Measurements from ENCODE around the gene PLAGL1.

The PLAGL1 gene

DNA sequence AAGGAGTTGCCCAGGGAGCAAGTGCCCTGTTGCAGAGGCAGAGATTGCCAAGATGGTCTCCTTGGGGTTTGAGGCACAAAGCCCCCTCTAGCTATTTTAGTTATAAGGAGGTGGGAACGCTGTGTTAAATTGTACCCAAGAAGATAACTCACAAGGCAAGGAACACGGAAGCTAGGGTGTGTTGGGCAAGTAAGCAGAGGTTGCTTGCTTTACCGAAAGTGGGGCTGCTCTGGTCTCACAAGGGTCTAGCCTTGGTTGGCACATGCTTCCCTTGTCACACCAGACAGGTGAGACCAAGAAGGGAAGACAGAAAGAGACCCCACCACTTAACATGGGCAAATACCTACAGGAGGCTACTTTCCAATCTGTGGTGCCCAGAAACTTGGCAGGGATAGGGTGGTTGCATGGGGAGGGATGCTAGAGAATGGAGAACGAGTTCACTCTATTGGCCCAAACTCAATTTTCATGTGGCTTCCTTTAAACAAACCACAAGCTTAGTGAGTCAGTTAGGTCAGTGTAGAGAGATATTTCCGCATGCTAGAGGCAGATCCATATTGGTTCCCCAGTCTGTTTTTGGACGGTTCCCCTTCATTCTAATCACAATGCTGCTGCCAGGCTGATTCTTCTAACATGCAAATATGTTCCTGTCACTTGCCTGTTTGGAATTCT, 42.4 kb downstream of the PLAGL1 start:
- DNase-seq (ENCODE audit: low read depth) = peak; percentile 29

- DNase-seq (ENCODE audit: low read depth) = no peak
Observed at GRCh38 chr6:143964674-143965081, 43.4 kb downstream of the PLAGL1 start.

DNA sequence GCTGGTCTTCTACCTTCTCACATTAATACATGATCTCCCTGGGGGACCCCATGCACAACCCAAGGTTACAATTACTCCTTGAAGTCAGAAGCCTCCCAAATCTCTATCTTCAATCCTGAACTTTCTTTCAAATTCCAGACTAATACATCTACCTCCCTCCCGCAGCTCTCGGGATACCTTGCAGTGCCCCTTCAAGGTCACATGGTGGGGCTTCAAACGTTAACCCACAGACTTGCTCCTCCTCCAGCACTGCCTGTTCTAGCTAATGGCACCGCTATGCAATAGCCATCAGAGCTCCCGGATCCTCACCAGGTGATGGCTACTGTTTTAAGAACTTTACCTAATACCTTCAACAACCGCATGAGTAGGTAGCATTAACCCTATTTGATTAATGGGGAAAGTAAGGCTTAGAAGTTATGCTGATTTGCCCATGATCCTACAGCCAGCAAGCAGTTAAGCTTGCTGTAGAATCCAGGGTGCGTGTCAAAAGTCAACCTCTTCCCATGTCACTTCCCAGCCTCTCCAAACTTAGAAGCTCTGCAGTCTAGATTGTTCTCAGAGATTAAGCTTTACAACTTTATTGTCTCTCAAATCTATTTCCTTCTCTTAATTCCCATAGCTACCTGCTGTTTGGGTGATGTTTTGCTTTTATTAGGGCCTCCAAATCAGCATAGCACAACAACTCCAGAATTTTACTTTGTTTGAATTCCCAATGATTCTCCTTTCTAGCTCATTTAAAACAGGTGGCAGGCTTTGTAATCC, 44.7 kb downstream of the PLAGL1 start:
- DNase-seq (ENCODE audit: low read depth) = no peak

GRCh38 chr6:143961886-143962878, 45.9 kb downstream of the PLAGL1 start:
- peak; percentile 31 for DNase-seq (ENCODE audit: low read depth)

- no peak for DNase-seq (ENCODE audit: low read depth)
Observed at GRCh38 chr6:143961066-143961465, 47.0 kb downstream of the PLAGL1 start.

- DNase-seq (ENCODE audit: low read depth) = no peak
Observed at GRCh38 chr6:143959927-143960326, 48.1 kb downstream of the PLAGL1 start.

GRCh38 chr6:143958839-143959399, 49.1 kb downstream of the PLAGL1 start:
- DNase-seq (ENCODE audit: low read depth) = no peak

DNA sequence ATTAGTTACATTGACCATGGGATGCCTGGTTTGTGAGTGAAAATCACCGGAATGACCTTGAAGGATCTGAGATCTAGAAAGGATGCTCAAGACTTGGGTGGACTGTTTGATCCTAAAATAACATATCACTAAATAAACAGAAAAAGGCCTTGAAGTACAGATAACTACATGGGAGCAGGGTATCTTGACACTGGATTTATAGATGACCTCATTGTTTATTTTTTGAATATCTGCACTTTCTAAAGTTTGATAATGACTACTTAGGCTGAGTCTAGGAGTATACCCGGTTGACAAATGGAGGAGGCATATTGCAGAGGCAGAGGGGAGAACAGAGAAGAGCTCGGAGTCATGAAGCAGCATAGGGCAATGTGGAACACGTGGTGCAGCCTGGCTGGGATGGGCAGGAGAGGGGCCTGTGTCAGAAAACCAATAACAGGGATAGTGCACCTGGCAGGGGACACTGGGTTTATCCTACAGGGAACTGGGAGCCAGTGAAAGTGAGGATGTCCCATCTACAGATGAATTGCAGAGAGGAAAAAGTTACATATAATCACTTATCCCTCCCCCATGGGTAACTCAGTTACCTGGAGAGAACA, 50.3 kb downstream of the PLAGL1 start:
- DNase-seq (ENCODE audit: low read depth) = no peak

GRCh38 chr6:143955971-143956370, 52.1 kb downstream of the PLAGL1 start:
- DNase-seq (ENCODE audit: low read depth) = peak; percentile 22

- DNase-seq (ENCODE audit: low read depth) = no peak
Observed at GRCh38 chr6:143953922-143954321, 54.1 kb downstream of the PLAGL1 start.

DNA sequence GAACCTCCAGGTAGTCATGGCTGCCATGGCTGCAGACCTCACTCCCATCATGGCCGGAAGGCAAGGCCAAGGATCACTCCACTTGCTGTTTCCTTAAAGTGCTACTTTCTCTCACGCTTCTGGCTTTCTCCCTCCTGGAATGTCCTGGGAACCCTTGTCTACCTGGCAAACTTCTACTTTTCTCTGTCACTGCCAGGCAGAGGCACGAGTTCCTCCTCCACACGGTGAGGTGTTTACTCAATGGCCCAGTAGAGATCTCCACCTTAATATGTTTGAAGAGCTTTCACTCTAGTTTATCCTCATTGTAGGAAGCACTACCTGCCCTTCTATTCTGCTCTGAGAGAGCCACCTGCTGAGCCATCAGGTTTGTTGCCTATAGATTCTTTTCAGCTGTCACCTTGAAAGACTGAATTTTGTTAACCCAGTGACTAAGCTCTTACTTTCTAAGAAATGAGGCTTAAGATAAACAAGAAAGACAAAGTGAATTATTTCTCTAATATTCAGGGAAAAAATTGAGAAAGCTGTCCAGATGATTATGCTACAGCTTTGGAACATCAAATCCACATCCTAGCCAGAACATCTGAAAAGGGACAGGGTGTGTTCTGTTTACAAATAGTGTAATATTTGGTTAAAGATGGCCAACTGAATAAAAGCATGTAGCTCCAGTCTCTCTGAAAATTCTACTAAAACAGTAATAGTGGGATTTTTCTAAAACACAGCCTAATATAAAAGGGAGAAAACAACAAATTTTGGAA, 54.9 kb downstream of the PLAGL1 start:
- DNase-seq (ENCODE audit: low read depth) = no peak

DNA sequence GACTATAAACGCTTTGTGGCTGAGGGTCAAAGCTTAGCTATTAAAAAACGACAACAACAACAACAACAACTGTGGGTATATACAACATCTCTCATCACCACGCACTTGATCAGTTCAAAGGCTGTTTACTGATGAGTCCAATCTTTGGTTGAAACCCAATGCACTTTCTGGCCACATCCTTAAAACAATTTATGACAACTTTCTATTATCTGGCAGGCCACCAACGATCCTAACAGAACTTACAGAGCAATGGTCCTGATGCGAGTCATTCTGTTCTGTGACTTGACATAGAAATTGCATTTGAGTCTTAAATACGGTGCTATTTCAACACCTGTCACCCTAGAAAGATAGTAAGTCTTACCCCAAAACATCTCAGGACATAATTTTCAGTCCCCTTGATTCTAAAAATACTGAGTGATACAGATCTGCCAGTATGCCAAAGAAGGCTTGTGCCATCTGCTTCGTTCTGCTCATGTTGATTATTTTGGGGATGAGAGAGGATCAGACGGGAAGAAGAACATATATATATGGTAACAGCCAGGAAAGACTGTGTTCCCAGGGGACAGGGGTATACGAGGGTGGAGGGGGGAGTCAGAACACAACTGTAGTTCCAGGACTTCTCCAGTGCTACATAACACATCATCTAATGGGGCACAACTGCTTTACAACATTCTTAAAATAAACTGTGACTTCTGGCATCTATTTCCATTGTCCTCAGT, 55.8 kb downstream of the PLAGL1 start:
- DNase-seq (ENCODE audit: low read depth) = no peak

- no peak for DNase-seq (ENCODE audit: low read depth)
Observed at GRCh38 chr6:143950875-143951274, 57.2 kb downstream of the PLAGL1 start.

DNA sequence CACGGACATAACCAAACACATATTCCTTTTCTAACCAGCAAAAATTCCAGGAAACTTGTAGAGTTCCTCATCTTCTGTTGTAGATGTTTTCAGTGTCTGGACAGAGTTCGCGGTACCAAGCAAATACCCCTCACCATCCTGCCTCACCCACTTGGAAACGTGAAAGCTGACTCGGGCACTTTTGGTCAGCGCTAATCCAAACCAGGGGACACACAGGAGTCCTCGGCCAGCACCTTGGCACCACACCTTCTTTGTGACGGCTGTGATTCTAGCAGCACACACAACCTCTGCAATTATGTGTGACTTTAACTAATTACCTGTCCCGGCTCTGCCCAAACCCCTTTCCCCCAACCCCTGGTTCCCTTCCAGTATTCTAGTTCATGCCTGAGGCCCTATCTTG, 58.1 kb downstream of the PLAGL1 start:
- no peak for DNase-seq (ENCODE audit: low read depth)

GRCh38 chr6:143949535-143949934, 58.5 kb downstream of the PLAGL1 start:
- no peak for DNase-seq (ENCODE audit: low read depth)

DNA sequence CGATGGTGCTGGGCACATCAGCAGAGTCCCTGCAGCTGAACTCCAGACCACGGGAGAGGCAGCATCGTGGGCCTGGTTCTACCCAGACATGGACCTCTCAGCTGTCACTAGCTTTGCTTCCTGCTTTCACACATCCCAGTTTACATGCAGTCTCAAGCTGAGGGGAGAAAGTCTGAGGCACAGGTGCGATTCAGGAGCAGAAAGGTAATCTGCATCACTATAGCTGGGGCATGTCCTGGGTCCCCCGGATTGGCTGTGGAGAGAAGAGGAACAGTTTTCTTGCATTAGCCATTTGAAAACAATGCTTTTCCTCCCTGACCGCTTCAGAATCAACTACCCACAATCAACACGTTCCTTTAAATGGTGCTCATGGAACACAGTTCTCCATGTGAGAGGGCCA, 59.9 kb downstream of the PLAGL1 start:
- DNase-seq (ENCODE audit: low read depth) = no peak

GRCh38 chr6:143941852-143942627, 66.0 kb downstream of the PLAGL1 start:
- peak; percentile 60 for DNase-seq (ENCODE audit: low read depth)

DNA sequence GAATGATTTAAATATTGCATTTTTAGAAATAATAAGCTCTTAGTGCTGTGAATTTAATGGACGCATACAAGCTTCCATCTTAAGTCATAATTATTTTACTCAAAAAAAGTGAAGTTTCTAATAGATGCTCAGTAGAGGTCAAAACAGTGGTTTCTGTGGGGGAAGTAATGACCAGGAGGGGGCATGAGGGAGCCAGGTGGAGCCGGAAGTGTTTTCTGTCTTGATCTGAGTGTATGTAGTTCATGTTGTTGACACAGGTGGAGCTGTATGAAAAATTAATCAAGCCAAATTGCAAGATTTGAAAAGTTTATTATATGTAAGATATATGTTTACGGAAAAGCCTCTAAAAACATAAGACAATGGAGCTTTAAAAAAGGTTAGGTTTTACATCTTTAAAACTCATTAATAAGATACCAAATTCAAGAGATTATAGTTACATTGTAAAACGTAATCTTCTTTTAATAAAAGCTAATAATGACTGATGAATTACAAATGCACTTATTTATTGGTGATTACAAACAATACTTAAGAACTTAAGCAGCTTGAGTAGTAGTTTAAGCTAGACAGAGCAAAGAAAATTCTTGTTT, 68.0 kb downstream of the PLAGL1 start:
- DNase-seq (ENCODE audit: low read depth) = peak; percentile 37

- no peak for DNase-seq (ENCODE audit: low read depth)
Observed at GRCh38 chr6:143939364-143939763, 68.7 kb downstream of the PLAGL1 start.
